ENCODE data around the gene HABP2. TPM values are rescaled to one million over a fixed set of nuclear protein-coding genes. Genes with fewer than 3 reads are reported as not detected.

Gene HABP2
- total RNA-seq: not detected

- H3K4me3 ChIP-seq: no peak within 1 kb of the TSS
- no peaks in the 10 kb centered on the region for H3K36me3 ChIP-seq
- no peaks in the 10 kb centered on the region for H3K9me3 ChIP-seq
- TF ChIP-seq CTCF (IDR thresholded peaks at IDR 0.05): no peak
- H3K27ac ChIP-seq: no peak within 1 kb of the TSS
- DNase-seq (ENCODE audit: low spot score): no peak
- no peaks in the 10 kb centered on the region for H3K27me3 ChIP-seq
- H3K4me1 ChIP-seq: peaks cover 0 to 5% of the 10 kb centered on the region in 2 donors
Observed at GRCh38 chr10:113552701-113553100, at the start of gene HABP2. Gene HABP2, plus strand, starts transcription at chr10:113553053. Its CDS starts 69 bp downstream, at chr10:113553122.

GRCh38 chr10:113503930-113504329 lies 48.9 kb upstream of the HABP2 start:
- H3K4me3 ChIP-seq: no peak overlapping the region
- H3K27me3 ChIP-seq: no peaks in the 10 kb centered on the region
- DNase-seq (ENCODE audit: low spot score): no peak
- H3K4me1 ChIP-seq: no peaks in the 10 kb centered on the region
- no peak for TF ChIP-seq CTCF (IDR thresholded peaks at IDR 0.05)
- no peaks in the 10 kb centered on the region for H3K9me3 ChIP-seq
- H3K36me3 ChIP-seq: no peaks in the 10 kb centered on the region
- H3K27ac ChIP-seq: no peak overlapping the region

- no peaks in the 10 kb centered on the region for H3K27me3 ChIP-seq
- no peak for DNase-seq (ENCODE audit: low spot score)
- no peak for TF ChIP-seq CTCF (IDR thresholded peaks at IDR 0.05)
- H3K27ac ChIP-seq: no peak overlapping the region
- H3K9me3 ChIP-seq: no peaks in the 10 kb centered on the region
- H3K4me3 ChIP-seq: no peak overlapping the region
- H3K4me1 ChIP-seq: no peaks in the 10 kb centered on the region
- H3K36me3 ChIP-seq: no peaks in the 10 kb centered on the region
Observed at GRCh38 chr10:113504423-113504822, 48.4 kb upstream of the HABP2 start.

GRCh38 chr10:113506476-113506875 lies 46.4 kb upstream of the HABP2 start:
- Histone ChIP-seq H3K4me3 (no peak overlapping the region), H3K9me3 (peaks cover 0 to 10% of the 10 kb centered on the region in 2 donors), H3K4me1 (no peaks in the 10 kb centered on the region), H3K27me3 (no peaks in the 10 kb centered on the region), H3K36me3 (no peaks in the 10 kb centered on the region), H3K27ac (no peak overlapping the region)
- DNase-seq (ENCODE audit: low spot score): no peak
- no peak for TF ChIP-seq CTCF (IDR thresholded peaks at IDR 0.05)

- TF ChIP-seq CTCF (IDR thresholded peaks at IDR 0.05): no peak
- H3K4me1 ChIP-seq: no peaks in the 10 kb centered on the region
- DNase-seq (ENCODE audit: low spot score): no peak
- H3K27ac ChIP-seq: no peak overlapping the region
- H3K4me3 ChIP-seq: no peak overlapping the region
- H3K27me3 ChIP-seq: no peaks in the 10 kb centered on the region
- H3K9me3 ChIP-seq: peaks cover 0 to 25% of the 10 kb centered on the region in 2 donors
- no peaks in the 10 kb centered on the region for H3K36me3 ChIP-seq
Observed at GRCh38 chr10:113511419-113511818, 41.4 kb upstream of the HABP2 start.

GRCh38 chr10:113515161-113515560 lies 37.7 kb upstream of the HABP2 start:
- no peaks in the 10 kb centered on the region for H3K36me3 ChIP-seq
- peaks cover 0 to 9% of the 10 kb centered on the region in 2 donors for H3K4me1 ChIP-seq

More at GRCh38 chr10:113515161-113515560, 37.7 kb upstream of the HABP2 start:
- H3K9me3 ChIP-seq: peaks cover 0 to 25% of the 10 kb centered on the region in 2 donors
- no peak for TF ChIP-seq CTCF (IDR thresholded peaks at IDR 0.05)
- no peak overlapping the region for H3K4me3 ChIP-seq
- H3K27ac ChIP-seq: no peak overlapping the region
- no peak for DNase-seq (ENCODE audit: low spot score)
- H3K27me3 ChIP-seq: no peaks in the 10 kb centered on the region

All from right atrium auricular region (tissue), 2 donors.